ENCODE results near the gene DIPK2B. TPM values are rescaled to one million over a fixed set of nuclear protein-coding genes. Genes with fewer than 3 reads are reported as not detected.

The DIPK2B gene
- total and polyA plus RNA-seq, 9 of the 15 experiments (the other 6 are each of a cell fraction or from before 2014, with no cell fraction given): not detected

DNA sequence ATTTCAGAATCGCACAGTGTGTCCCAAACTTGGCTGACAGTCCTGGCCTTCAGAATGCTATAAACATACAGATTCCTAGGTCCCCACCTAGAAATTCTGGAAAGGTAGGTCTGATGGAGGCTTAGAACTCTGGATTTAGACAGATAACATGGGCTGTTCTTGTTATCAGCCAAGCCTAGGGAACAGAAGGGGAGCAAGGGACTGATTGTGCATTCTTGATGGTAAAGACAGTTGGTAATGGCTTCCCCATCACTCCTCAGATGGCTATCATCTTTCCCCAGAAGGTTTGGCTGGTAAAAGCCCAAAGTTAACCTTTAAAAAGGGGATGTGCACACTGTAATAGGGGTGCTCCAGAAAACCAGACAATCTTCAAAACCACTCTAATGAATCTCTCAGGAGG, 35.7 kb downstream of the DIPK2B start:
- no peaks in the 10 kb centered on the region for H4K20me1 ChIP-seq (replicated peaks; ENCODE audit: control insufficient read depth, insufficient read depth, low read length)
- no peak overlapping the region for H3K4me3 ChIP-seq
- ChIA-PET POLR2A (no interaction called here), CTCF (ENCODE audit: low intra/inter-chr PET ratio) (no interaction called here)
- no peaks in the 10 kb centered on the region for H3K79me2 ChIP-seq (ENCODE audit: control insufficient read depth, insufficient read depth, low read length)
- H3K36me3 ChIP-seq (ENCODE audit: control insufficient read depth, insufficient read depth, low read length): no peaks in the 10 kb centered on the region
- no peaks in the 10 kb centered on the region for H3K27me3 ChIP-seq (ENCODE audit: control insufficient read depth in 2 of 2, insufficient read depth in 2 of 2, low read length in 2 of 2)
- in situ Hi-C loops (cut with MboI) (no loop called here), intact Hi-C loops (cut with micrococcal nuclease) (no loop called here)
- H3K9ac ChIP-seq (ENCODE audit: insufficient read depth in 1 of 2, low read depth in 2 of 2, low read length in 2 of 2): no peak overlapping the region
- H3K4me1 ChIP-seq (replicated peaks in 1 of 2; ENCODE audit: control insufficient read depth in 2 of 2, insufficient read depth in 2 of 2, low read length in 2 of 2): peaks cover 0 to 23% of the 10 kb centered on the region in 2 experiments; a peak in 4 of 5 replicates
- H3K9me3 ChIP-seq (replicated peaks; ENCODE audit: control insufficient read depth, insufficient read depth, low read depth, low read length): 0 out of 2 replicates have a peak, but pooled peaks cover 2% of the 10 kb centered on the region
- H3K27ac ChIP-seq (ENCODE audit: extremely low read depth, low read depth, low read length): no peak overlapping the region
- H2AFZ ChIP-seq (ENCODE audit: low read depth, low read length): no peak overlapping the region
- ATAC-seq: peak; percentile 61
- no TSS peak for BruUV-seq (replicated peaks)
- peak; percentile 23 to 59 (median 38) for DNase-seq (ENCODE audit: extremely low read depth in 1 of 4, low spot score in 3 of 4)
- WGBS (ENCODE audit: insufficient coverage, low coverage, missing lambda C conversion rate): 20% methylated on average over 1 of the region's 1 CpG
- H3K9me1 ChIP-seq (ENCODE audit: control insufficient read depth, insufficient read depth, low read length): no peaks in the 10 kb centered on the region
- H3K4me2 ChIP-seq (ENCODE audit: insufficient read depth, low read length): peak overlapping the region; percentile 18; the same call in 1 of the 2 replicates
- no peak for FAIRE-seq
- TF ChIP-seq, protein P1, sequence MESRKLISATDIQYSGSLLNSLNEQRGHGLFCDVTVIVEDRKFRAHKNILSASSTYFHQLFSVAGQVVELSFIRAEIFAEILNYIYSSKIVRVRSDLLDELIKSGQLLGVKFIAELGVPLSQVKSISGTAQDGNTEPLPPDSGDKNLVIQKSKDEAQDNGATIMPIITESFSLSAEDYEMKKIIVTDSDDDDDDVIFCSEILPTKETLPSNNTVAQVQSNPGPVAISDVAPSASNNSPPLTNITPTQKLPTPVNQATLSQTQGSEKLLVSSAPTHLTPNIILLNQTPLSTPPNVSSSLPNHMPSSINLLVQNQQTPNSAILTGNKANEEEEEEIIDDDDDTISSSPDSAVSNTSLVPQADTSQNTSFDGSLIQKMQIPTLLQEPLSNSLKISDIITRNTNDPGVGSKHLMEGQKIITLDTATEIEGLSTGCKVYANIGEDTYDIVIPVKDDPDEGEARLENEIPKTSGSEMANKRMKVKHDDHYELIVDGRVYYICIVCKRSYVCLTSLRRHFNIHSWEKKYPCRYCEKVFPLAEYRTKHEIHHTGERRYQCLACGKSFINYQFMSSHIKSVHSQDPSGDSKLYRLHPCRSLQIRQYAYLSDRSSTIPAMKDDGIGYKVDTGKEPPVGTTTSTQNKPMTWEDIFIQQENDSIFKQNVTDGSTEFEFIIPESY (CRISPR knock-in tag; IDR thresholded peaks at IDR 0.05): no peak
- TF ChIP-seq SMAD4 (CRISPR knock-in tag; conservative IDR thresholded peaks at IDR 0.05): peak; percentile 58
- peak; percentile 96 for TF ChIP-seq TEAD4 (IDR thresholded peaks at IDR 0.05; ENCODE audit: low read length)
- no peak for TF ChIP-seq TEAD4 (CRISPR knock-in tag; IDR thresholded peaks at IDR 0.05; ENCODE audit: borderline replicate concordance)
- TF ChIP-seq CBFB (CRISPR knock-in tag; IDR thresholded peaks at IDR 0.05): no peak
- TF ChIP-seq TAL1 (IDR thresholded peaks at IDR 0.05): peak; percentile 89
- TF ChIP-seq, protein P2, sequence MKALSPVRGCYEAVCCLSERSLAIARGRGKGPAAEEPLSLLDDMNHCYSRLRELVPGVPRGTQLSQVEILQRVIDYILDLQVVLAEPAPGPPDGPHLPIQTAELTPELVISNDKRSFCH (CRISPR knock-in tag; IDR thresholded peaks at IDR 0.05): no peak
- TF ChIP-seq, protein P2 (tag; IDR thresholded peaks at IDR 0.05): peak; percentile 81; the same call in 1 of the 2 replicates
- no peak for TF ChIP-seq KLF1 (tag; IDR thresholded peaks at IDR 0.05)
- TF ChIP-seq, protein P3, sequence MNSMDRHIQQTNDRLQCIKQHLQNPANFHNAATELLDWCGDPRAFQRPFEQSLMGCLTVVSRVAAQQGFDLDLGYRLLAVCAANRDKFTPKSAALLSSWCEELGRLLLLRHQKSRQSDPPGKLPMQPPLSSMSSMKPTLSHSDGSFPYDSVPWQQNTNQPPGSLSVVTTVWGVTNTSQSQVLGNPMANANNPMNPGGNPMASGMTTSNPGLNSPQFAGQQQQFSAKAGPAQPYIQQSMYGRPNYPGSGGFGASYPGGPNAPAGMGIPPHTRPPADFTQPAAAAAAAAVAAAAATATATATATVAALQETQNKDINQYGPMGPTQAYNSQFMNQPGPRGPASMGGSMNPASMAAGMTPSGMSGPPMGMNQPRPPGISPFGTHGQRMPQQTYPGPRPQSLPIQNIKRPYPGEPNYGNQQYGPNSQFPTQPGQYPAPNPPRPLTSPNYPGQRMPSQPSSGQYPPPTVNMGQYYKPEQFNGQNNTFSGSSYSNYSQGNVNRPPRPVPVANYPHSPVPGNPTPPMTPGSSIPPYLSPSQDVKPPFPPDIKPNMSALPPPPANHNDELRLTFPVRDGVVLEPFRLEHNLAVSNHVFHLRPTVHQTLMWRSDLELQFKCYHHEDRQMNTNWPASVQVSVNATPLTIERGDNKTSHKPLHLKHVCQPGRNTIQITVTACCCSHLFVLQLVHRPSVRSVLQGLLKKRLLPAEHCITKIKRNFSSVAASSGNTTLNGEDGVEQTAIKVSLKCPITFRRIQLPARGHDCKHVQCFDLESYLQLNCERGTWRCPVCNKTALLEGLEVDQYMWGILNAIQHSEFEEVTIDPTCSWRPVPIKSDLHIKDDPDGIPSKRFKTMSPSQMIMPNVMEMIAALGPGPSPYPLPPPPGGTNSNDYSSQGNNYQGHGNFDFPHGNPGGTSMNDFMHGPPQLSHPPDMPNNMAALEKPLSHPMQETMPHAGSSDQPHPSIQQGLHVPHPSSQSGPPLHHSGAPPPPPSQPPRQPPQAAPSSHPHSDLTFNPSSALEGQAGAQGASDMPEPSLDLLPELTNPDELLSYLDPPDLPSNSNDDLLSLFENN (IDR thresholded peaks at IDR 0.05; ENCODE audit: low read depth in 2 of 2, low read length in 2 of 2): 0 out of 4 replicates have a peak, but pooled peaks of 1 of the 2 experiments have one; percentile 25
- peak; percentile 54; the same call in 1 of the 2 replicates for TF ChIP-seq GATA2 (CRISPR knock-in tag; IDR thresholded peaks at IDR 0.05)
- TF ChIP-seq NFIC (IDR thresholded peaks at IDR 0.05): peak; percentile 42
- TF ChIP-seq HMGN3 (IDR thresholded peaks at IDR 0.05; ENCODE audit: borderline replicate concordance, extremely low read depth, insufficient read length, low read depth, low read length): peak; percentile 35
- TF ChIP-seq MTA2 (IDR thresholded peaks at IDR 0.05; ENCODE audit: low read depth): peak; percentile 85
- peak; percentile 83 for TF ChIP-seq KLF16 (IDR thresholded peaks at IDR 0.05)
- no peak for TF ChIP-seq FOXK2 (conservative IDR thresholded peaks at IDR 0.05 in 1 of 2, IDR thresholded peaks at IDR 0.05 in 1 of 2; ENCODE audit: low read depth in 2 of 2)
- TF ChIP-seq SMARCE1 (IDR thresholded peaks at IDR 0.05): peak; percentile 69; the same call in 1 of the 2 replicates
- TF ChIP-seq CBFA2T3 (IDR thresholded peaks at IDR 0.05): peak; percentile 90
- peak; percentile 72 for TF ChIP-seq FOXM1 (IDR thresholded peaks at IDR 0.05; ENCODE audit: low read depth)
- no peak for TF ChIP-seq FOXM1 (CRISPR knock-in tag; IDR thresholded peaks at IDR 0.05; ENCODE audit: low read depth)
